HG02798 (cell line): ENCODE data around the gene IQCC.

Source experiments
- ATAC-seq: cut with Tn5 transposase; IDR thresholded peaks from one replicate; pipeline ENCODE4 v1.9.1; 2021; ENCODE audit warnings: mild to moderate bottlenecking; ENCODE audit not compliant: unreplicated experiment, poor library complexity

The IQCC gene

DNA sequence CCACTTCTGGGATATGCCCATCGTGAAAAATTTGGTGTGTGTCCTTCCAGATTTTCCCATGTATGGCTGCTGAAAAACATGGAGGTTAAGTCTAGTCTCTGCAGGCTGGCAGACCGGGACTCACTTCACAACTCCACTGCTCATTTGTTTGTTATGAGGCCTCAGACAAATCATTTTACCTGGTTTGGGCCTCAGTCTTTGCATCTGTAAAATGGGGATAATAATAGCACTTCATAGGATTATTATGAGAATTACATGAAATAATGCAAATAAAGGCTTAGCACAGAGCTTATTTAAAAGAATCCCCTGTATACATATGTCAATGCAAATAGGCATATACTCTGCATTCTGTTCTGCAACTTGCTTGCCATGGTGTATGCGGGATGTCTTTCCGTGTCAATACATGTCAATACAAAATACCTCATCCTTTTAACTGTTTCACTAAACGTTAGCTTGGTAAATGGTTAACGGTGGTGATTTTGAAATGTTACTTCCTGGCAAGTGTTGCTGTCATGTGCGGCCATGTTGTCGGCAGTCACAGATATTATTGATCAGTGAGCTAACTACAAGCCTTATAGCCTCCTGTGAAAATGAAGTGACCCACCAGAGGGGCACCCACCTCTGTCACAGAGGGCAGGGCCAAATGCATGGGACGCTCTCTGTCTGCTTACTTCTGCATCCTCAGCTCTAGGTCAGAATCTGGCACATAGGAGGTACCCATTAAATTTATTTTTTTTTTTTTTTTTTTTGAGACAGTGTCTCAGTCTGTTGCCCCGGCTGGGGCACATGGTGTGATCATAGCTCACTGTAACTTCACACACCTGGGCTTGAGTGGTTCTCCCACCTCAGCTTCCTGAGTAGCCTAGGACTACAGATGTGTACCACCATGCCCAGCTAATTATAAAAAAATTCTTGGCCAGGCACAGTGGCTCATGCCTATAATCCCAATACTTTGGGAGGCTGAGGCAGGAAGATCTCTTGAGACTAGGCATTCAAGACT is 49.9 kb downstream of the IQCC start:
- ATAC-seq, result no peak

DNA sequence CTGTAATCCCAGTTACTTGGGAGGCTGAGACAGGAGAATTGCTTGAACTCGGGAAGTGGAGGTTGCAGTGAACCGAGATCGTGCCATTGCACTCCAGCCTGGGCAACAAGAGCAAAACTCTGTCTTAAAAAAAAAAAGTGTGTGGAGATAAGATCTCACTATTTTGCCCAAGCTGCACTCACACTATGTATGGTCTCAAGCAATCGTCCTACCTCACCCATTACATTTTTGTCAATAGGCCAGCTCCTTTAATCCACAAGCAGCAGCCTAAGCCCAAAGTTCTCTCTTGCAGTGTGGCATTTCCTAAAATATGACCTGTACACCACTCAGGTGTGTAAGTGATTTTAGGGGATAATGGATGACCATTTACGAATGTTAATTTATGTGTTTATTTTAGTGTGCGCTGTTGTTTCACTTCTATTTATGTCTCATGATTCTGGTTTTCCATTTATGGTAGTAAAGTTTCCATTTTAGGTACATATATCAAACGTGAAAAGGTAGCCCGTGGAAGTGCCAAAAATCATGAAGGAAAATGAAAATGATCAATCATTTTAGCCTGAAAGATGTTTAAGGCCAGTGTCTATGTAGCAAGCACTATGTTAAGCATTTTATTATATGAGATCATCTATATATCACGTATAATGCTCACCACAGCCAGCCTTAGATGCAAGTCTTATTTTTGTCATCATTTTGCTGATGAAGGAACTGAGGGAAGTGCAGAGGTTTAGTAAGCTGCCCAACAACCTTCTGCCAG is 51.2 kb downstream of the IQCC start:
- no peak for ATAC-seq

DNA sequence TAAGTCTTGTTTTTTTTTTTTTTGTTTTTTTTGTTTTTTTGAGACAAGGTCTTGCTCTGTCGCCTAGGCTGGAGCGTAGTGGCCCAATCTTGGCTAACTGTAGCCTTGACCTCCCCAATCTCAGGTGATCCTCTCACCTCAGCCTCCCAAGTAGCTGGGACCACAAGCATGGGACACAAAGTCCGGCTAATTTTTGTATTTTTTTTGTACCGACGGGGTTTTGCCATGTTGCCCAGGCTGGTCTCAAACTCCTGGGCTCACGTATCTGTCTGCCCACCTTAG is 51.7 kb downstream of the IQCC start:
- no peak for ATAC-seq
